HCT116 (cell line): ENCODE measurements around the gene MYO3B. TPM values are rescaled to one million over a fixed set of nuclear protein-coding genes. Genes with fewer than 3 reads are reported as not detected.

Source experiments
- ATAC-seq: fragments of 200-7000 bp; cut with Tn5 transposase; 2 replicates; pipeline ENCODE4 v1.9.1; 2020; ENCODE audit warnings: mild to moderate bottlenecking, moderate library complexity
- BruUV-seq: library from RNA; stranded (reverse); fragments of 400-500 nt; replicated peaks from 2 replicates; lab custom pipeline; 2021; lab: Mats Ljungman, UMichigan
- CTCF ChIA-PET: fragments of 300-600 bp; sonication (Branson Sonifier 250); formaldehyde crosslinking; loops from one replicate; lab custom pipeline; 2021; ENCODE audit warnings: antibody characterized with exemption; lab: Charles Lee
- POLR2A ChIA-PET: fragments of 300-600, 350-600 bp; sonication (Branson Sonifier 250); formaldehyde crosslinking; loops from one replicate; lab custom pipeline; 2021; ENCODE audit warnings: antibody characterized with exemption; lab: Charles Lee
- RAD21 ChIA-PET, 2 experiments: fragments of 300-600 bp; sonication (Branson Sonifier 250); formaldehyde crosslinking; loops; one replicate each; lab custom pipeline; 2023; ENCODE audit warnings: low total read pairs in 2 of 2; ENCODE audit not compliant: uncharacterized antibody in 2 of 2, unreplicated experiment in 2 of 2, low non-redundant PET in 1 of 2; lab: Charles Lee
- DNase-seq: peaks from one replicate; pipeline ENCODE4 v3.0.0-alpha.2; 2010; ENCODE audit warnings: low read depth, low spot score
- H2AFZ ChIP-seq: fragments of 200-600 bp; shearing (Covaris generic), sonication (generic); 2 replicates; pipeline ENCODE4 v1.6.1; 2017; ENCODE audit warnings: low read depth, mixed run types, mixed read lengths, antibody characterized with exemption, low read length; ENCODE audit not compliant: poor library complexity, severe bottlenecking
- H3K27ac ChIP-seq: 2 replicates; pipeline ENCODE4 v1.5.1; 2012; ENCODE audit warnings: low read depth, low read length
- H3K27me3 ChIP-seq: fragments of 200-600 bp; sonication (generic); 2 replicates; pipeline ENCODE4 v1.6.1; 2016; ENCODE audit warnings: mixed run types, low read length, mixed read lengths; ENCODE audit not compliant: insufficient read depth
- H3K36me3 ChIP-seq, 2 experiments: fragments of 200-500 bp in 1 of 2; fragments of 200-600 bp in 1 of 2; sonication (Bioruptor generic) in 1 of 2; sonication (generic) in 1 of 2; 2 replicates each; pipeline versions ENCODE4 v1.5.1 to v1.6.1; 2014 to 2016; ENCODE audit warnings: low read length in 2 of 2, inconsistent platforms in 1 of 2, mixed read lengths in 1 of 2, mixed run types in 1 of 2; ENCODE audit not compliant: insufficient read depth in 2 of 2, control insufficient read depth in 1 of 2
- H3K4me1 ChIP-seq, 2 experiments: fragments of 200-600 bp in 1 of 2; sonication (generic) in 1 of 2; 2 replicates each; pipeline versions ENCODE4 v1.5.1 to v1.6.1; 2012 to 2017; ENCODE audit warnings: low read length in 2 of 2, inconsistent platforms in 1 of 2, mild to moderate bottlenecking in 1 of 2, mixed read lengths in 1 of 2, mixed run types in 1 of 2, moderate library complexity in 1 of 2; ENCODE audit not compliant: insufficient read depth in 2 of 2, control insufficient read depth in 1 of 2
- H3K4me2 ChIP-seq: fragments of 200-600 bp; sonication (generic); 2 replicates; pipeline ENCODE4 v1.6.1; 2017; ENCODE audit warnings: mixed run types, low read length, mixed read lengths
- H3K4me3 ChIP-seq, 2 experiments: fragments of 200-600 bp in 1 of 2; sonication (generic) in 1 of 2; replicated peaks in 1 of 2; 2 replicates each; pipeline ENCODE4 v1.5.1; 2011 to 2016; ENCODE audit warnings: low read length in 2 of 2, control low read depth in 1 of 2, low read depth in 1 of 2, mild to moderate bottlenecking in 1 of 2, mixed read lengths in 1 of 2, mixed run types in 1 of 2
- H3K79me2 ChIP-seq: fragments of 200-600 bp; sonication (generic); 2 replicates; pipeline ENCODE4 v1.6.1; 2017; ENCODE audit warnings: mild to moderate bottlenecking, mixed run types, low read length, moderate library complexity, mixed read lengths; ENCODE audit not compliant: insufficient read depth
- H3K9ac ChIP-seq: fragments of 200-600 bp; sonication (generic); 2 replicates; pipeline ENCODE4 v1.6.1; 2016; ENCODE audit warnings: low read length, mixed read lengths
- H3K9me2 ChIP-seq: fragments of 200-600 bp; sonication (generic), shearing (Covaris generic); 2 replicates; pipeline ENCODE4 v1.6.1; 2017; ENCODE audit warnings: mixed run types, mild to moderate bottlenecking, moderate library complexity; ENCODE audit not compliant: insufficient read depth
- H3K9me3 ChIP-seq, 2 experiments: fragments of 200-500 bp in 1 of 2; fragments of 200-600 bp in 1 of 2; sonication (Bioruptor generic) in 1 of 2; sonication (generic) in 1 of 2; 2 replicates each; pipeline ENCODE4 v1.6.1; 2014 to 2017; ENCODE audit warnings: low read length in 2 of 2, mixed read lengths in 2 of 2, inconsistent platforms in 1 of 2, low read depth in 1 of 2, mild to moderate bottlenecking in 1 of 2, mixed run types in 1 of 2, moderate library complexity in 1 of 2; ENCODE audit not compliant: control insufficient read depth in 1 of 2, insufficient read depth in 1 of 2
- H4K20me1 ChIP-seq: fragments of 200-600 bp; sonication (generic), shearing (Covaris generic); 2 replicates; pipeline ENCODE4 v1.6.1; 2017; ENCODE audit warnings: mixed run types, mild to moderate bottlenecking, moderate library complexity; ENCODE audit not compliant: insufficient read depth
- CBX3 ChIP-seq: IDR thresholded peaks from 2 replicates; pipeline ENCODE4 v1.6.1; 2012; ENCODE audit warnings: low read depth
- EGR1 ChIP-seq: IDR thresholded peaks from 2 replicates; pipeline ENCODE4 v1.6.1; 2012; ENCODE audit warnings: low read depth
- FOSL1 ChIP-seq: IDR thresholded peaks from 2 replicates; pipeline ENCODE4 v1.6.1; 2012; ENCODE audit warnings: low read depth
- JUND ChIP-seq: IDR thresholded peaks from 2 replicates; pipeline ENCODE4 v1.6.1; 2012
- RAD21 ChIP-seq: IDR thresholded peaks from 2 replicates; pipeline ENCODE4 v1.6.1; 2012; ENCODE audit warnings: low read depth, mild to moderate bottlenecking
- REST ChIP-seq: IDR thresholded peaks from 2 replicates; pipeline ENCODE4 v1.6.1; 2012; ENCODE audit warnings: low read depth
- SRF ChIP-seq: IDR thresholded peaks from 2 replicates; pipeline ENCODE4 v1.6.1; 2012; ENCODE audit warnings: low read depth
- ZNF274 ChIP-seq: fragments of 200-500 bp; sonication (Bioruptor generic); IDR thresholded peaks from 2 replicates; pipeline ENCODE4 v1.6.1; 2014; ENCODE audit warnings: mild to moderate bottlenecking, low read depth, low read length, inconsistent platforms
- intact Hi-C: fragments of 100-400 bp; cut with micrococcal nuclease; formaldehyde crosslinking; loops from 2 replicates; pipeline ENCODE4 v1.10.0; 2022
- total RNA-seq: library from RNA; stranded (reverse); gene quantifications from one replicate; pipeline ENCODE4 v1.2.1, GENCODE V29; 2021; ENCODE audit not compliant: unreplicated experiment
- TF ChIP-seq, protein P1 (sequence below): IDR thresholded peaks from 2 replicates; pipeline ENCODE4 v1.6.1; 2012
- TF ChIP-seq, protein P2 (sequence below), 3 experiments: fragments of 200-600 bp in 1 of 3; sonication (generic) in 1 of 3; IDR thresholded peaks in 2 of 3; conservative IDR thresholded peaks in 1 of 3; 2 replicates each; pipeline ENCODE4 v1.5.1; 2012 to 2017; ENCODE audit warnings: low read depth in 2 of 3, low read length in 2 of 3, antibody characterized with exemption in 1 of 3, borderline replicate concordance in 1 of 3, control low read depth in 1 of 3, mild to moderate bottlenecking in 1 of 3, mixed read lengths in 1 of 3, mixed run types in 1 of 3, moderate library complexity in 1 of 3; ENCODE audit not compliant: insufficient read depth in 1 of 3

The MYO3B gene
- total RNA-seq, 1 experiment from 2014 or later: not detected

- no peak for TF ChIP-seq REST
- no peak for TF ChIP-seq SRF
- TF ChIP-seq EGR1: no peak
- TF ChIP-seq JUND: no peak
- TF ChIP-seq ZNF274: no peak
These were observed 145.8 kb downstream of the MYO3B start (continued) for GRCh38 chr2:170323743-170324142.

DNA sequence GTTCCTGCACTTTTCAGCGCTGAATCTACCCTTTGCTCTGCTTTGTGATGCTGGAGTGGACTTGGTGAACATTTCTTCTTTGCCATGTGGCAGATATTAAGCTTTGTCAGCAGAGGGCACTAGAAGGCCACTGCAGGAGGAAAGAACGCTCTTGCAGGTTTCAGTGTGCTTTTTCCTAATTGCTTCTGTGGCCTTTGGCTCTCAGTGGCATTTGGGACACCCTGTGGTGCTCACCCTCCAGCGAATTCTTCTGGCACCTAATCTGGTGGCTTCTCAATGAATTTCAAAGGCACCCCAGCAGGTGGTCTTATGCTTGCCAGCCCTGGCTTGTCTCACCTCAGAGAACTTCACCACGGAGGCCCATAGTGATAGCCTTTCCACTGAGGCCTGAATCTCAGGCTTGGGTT lies 146.7 kb downstream of the MYO3B start:
- ATAC-seq: peak; percentile 80
- Histone ChIP-seq H3K9me2 (no peaks in the 10 kb centered on the region), H3K36me3 (no peaks in the 10 kb centered on the region), H3K9ac (no peak overlapping the region), H3K27me3 (no peaks in the 10 kb centered on the region), H2AFZ (peak overlapping the region; percentile 10), H3K4me2 (no peak overlapping the region), H3K9me3 (no peaks in the 10 kb centered on the region), H3K79me2 (no peaks in the 10 kb centered on the region), H3K4me1 (no peaks in the 10 kb centered on the region), H3K27ac (no peak overlapping the region), H4K20me1 (no peaks in the 10 kb centered on the region), H3K4me3 (no peak overlapping the region)
- 0 out of 2 replicates have a peak, but pooled peaks have one; percentile 25 for TF ChIP-seq CBX3
- peak; percentile 87 for TF ChIP-seq RAD21
- no peak for TF ChIP-seq FOSL1
- TF ChIP-seq, protein P1, sequence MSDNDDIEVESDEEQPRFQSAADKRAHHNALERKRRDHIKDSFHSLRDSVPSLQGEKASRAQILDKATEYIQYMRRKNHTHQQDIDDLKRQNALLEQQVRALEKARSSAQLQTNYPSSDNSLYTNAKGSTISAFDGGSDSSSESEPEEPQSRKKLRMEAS: peak; percentile 39; the same call in 1 of the 2 replicates
- TF ChIP-seq, protein P2, sequence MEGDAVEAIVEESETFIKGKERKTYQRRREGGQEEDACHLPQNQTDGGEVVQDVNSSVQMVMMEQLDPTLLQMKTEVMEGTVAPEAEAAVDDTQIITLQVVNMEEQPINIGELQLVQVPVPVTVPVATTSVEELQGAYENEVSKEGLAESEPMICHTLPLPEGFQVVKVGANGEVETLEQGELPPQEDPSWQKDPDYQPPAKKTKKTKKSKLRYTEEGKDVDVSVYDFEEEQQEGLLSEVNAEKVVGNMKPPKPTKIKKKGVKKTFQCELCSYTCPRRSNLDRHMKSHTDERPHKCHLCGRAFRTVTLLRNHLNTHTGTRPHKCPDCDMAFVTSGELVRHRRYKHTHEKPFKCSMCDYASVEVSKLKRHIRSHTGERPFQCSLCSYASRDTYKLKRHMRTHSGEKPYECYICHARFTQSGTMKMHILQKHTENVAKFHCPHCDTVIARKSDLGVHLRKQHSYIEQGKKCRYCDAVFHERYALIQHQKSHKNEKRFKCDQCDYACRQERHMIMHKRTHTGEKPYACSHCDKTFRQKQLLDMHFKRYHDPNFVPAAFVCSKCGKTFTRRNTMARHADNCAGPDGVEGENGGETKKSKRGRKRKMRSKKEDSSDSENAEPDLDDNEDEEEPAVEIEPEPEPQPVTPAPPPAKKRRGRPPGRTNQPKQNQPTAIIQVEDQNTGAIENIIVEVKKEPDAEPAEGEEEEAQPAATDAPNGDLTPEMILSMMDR (IDR thresholded peaks at IDR 0.05 in 2 of 3, conservative IDR thresholded peaks at IDR 0.05 in 1 of 3; ENCODE audit: borderline replicate concordance in 1 of 3, insufficient read depth in 1 of 3, low read depth in 2 of 3, low read length in 2 of 3): peak; percentile 80 to 84 (median 84)
- intact Hi-C loops: loop anchor here (1.0 to 5.0 kb wide), 3 partner anchors 87 to 548 kb away; no protein-coding TSS in a partner anchor
- POLR2A ChIA-PET: interaction anchor here (0.9 kb wide), 1 partner anchor 492 kb away, joined by 5 read pairs; the partner anchor contains the start of gene GAD1
- RAD21 ChIA-PET: interaction anchor here in 1 of 2 experiments (1.8 kb wide), 1 partner anchor 36 kb away, joined by 3 read pairs; no protein-coding TSS in a partner anchor
- DNase-seq: peak; percentile 42
- BruUV-seq: no TSS peak
- CTCF ChIA-PET: interaction anchor here (1.0 to 2.5 kb wide), 10 partner anchors 17 to 872 kb away, joined by 3 to 15 read pairs (median 5); partner anchors contain the start of gene GAD1
